Adrenal gland (tissue), 12 donors: ENCODE results near the gene FAM118B. TPM values are rescaled to one million over a fixed set of nuclear protein-coding genes. Genes with fewer than 3 reads are reported as not detected.

Experiments used
- DNase-seq, 7 donors: peaks; one replicate each; pipeline ENCODE4 v3.0.0-alpha.2; 2019 to 2020
- H3K27ac ChIP-seq, 5 donors: fragments of 200-600 bp; sonication (generic) in 4 of 5; 1 replicate in 3 of 5; 2 replicates in 2 of 5; pipeline versions ENCODE4 v1.5.1 to v1.8.0; 2016 to 2020; ENCODE audit warnings: mild to moderate bottlenecking in 1 of 5
- H3K27me3 ChIP-seq: fragments of 200-600 bp; 2 replicates; pipeline ENCODE4 v1.8.0; 2021
- H3K36me3 ChIP-seq, 2 donors: fragments of 200-600 bp; replicated peaks in 1 of 2; 1 replicate in 1 of 2; 2 replicates in 1 of 2; pipeline versions ENCODE4 v1.5.1 to v1.8.0; 2018 to 2022
- H3K4me1 ChIP-seq, 2 donors: fragments of 200-600 bp; replicated peaks in 1 of 2; 1 replicate in 1 of 2; 2 replicates in 1 of 2; pipeline versions ENCODE4 v1.5.1 to v1.8.0; 2018 to 2021
- H3K4me3 ChIP-seq, 4 donors: fragments of 200-600 bp; sonication (generic) in 3 of 4; one replicate each; pipeline ENCODE4 v1.5.1; 2016 to 2018
- H3K9me3 ChIP-seq, 3 donors: fragments of 200-600 bp; sonication (generic) in 1 of 3; replicated peaks in 1 of 3; 1 replicate in 2 of 3; 2 replicates in 1 of 3; pipeline versions ENCODE4 v1.5.1 to v1.8.0; 2016 to 2021
- POLR2A ChIP-seq, 2 donors: fragments of 450-650 bp; IDR thresholded peaks; one replicate each; pipeline ENCODE4 v1.6.1; 2017; ENCODE audit warnings: antibody characterized with exemption in 2 of 2, mild to moderate bottlenecking in 2 of 2, moderate library complexity in 1 of 2
- WGBS, 4 donors: extraction: QIAGEN DNeasy Blood & Tissue Kit in 2 of 4; methylation state at CpG; one replicate each; pipeline versions ENCODE4 v1.1.5 to v1.1.7; 2013 to 2017; 5-methylcytosine and 5-hydroxymethylcytosine counted together
- intact Hi-C, 2 donors: fragments of 100-400 bp; cut with DNase I; formaldehyde crosslinking; loops; one replicate each; pipeline versions ENCODE4 v1.14.1 to v1.15.0; 2022 to 2023
- polyA plus RNA-seq, 3 donors: library from polyadenylated mRNA; stranded (reverse); fragments of 200-250 nt in 2 of 3; fragments of 350-450 nt in 1 of 3; fragmentation: Illumina TruSeq in 1 of 3; extraction: RNeasy Lipid Tissue Mini Kit (QIAGEN cat#74804) in 1 of 3; gene quantifications; one replicate each; pipeline ENCODE4 v1.2.3, GENCODE V29; 2013 to 2014
- total RNA-seq, 9 donors: library from RNA; depleted of rRNA in 4 of 9; stranded (reverse); fragments of >200 nt in 4 of 9; fragments of 120-200 nt in 1 of 9; fragmentation: NEBNext Ultra II Directional in 1 of 9; extraction: Animal tissue kit (Norgen Biotek cat#: 25700) in 1 of 9; gene quantifications; one replicate each; pipeline versions ENCODE4 v1.1.0 to v1.2.4, GENCODE V29; 2013 to 2023
- TF ChIP-seq, protein P1 (sequence below), 6 experiments: fragments of 450-650 bp in 4 of 6; fragments of 200-600 bp in 2 of 6; sonication (generic) in 1 of 6; IDR thresholded peaks; 1 replicate in 5 of 6; 2 replicates in 1 of 6; pipeline versions ENCODE4 v1.5.1 to v1.8.0; 2016 to 2021; ENCODE audit warnings: antibody characterized with exemption in 6 of 6, mild to moderate bottlenecking in 2 of 6, moderate library complexity in 1 of 6
- donor health status: healthy with polysubstance abuse.
- donor health status: Bipolar disorder and iron deficiency.
- donor health status: DM: yes; HTN: yes; CAD: no.
- donor health status: DM: no; HTN: no; CAD: no.
- donor health status: DM: no; HTN: no; CAD: no.
- donor health status: DM: yes; HTN: yes; CAD: no.

FAM118B gene
- total and polyA plus RNA-seq, 12 donors, result 5.8 to 26.6 (median 16.6) TPM

DNA sequence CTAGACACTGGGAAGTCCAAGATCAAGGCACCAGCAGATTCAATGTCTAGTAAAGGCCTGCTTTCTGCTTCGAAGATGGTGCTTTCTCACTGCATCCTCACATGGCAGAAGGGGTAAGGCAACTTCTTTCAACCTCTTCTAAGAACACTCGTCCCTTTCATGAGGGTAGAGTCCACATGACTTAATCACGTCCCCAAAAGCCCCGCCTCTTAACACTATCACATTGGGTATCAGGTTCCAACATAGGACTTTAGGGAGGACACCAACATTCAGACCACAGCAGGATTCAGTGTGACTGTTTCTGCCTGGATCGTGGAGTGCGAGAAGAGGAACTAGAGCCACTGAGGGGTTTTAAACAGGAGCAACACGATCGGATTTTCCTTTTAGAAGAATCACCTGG, 67.6 kb downstream of the FAM118B start:
- TF ChIP-seq, protein P1, sequence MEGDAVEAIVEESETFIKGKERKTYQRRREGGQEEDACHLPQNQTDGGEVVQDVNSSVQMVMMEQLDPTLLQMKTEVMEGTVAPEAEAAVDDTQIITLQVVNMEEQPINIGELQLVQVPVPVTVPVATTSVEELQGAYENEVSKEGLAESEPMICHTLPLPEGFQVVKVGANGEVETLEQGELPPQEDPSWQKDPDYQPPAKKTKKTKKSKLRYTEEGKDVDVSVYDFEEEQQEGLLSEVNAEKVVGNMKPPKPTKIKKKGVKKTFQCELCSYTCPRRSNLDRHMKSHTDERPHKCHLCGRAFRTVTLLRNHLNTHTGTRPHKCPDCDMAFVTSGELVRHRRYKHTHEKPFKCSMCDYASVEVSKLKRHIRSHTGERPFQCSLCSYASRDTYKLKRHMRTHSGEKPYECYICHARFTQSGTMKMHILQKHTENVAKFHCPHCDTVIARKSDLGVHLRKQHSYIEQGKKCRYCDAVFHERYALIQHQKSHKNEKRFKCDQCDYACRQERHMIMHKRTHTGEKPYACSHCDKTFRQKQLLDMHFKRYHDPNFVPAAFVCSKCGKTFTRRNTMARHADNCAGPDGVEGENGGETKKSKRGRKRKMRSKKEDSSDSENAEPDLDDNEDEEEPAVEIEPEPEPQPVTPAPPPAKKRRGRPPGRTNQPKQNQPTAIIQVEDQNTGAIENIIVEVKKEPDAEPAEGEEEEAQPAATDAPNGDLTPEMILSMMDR (IDR thresholded peaks at IDR 0.05), result no peak
- no peak for DNase-seq

GRCh38 chr11:126280595-126280994, 69.0 kb downstream of the FAM118B start:
- DNase-seq, result peak in 3 of 7 donors; percentile 19 to 57 (median 30)
- TF ChIP-seq POLR2A (IDR thresholded peaks at IDR 0.05), result no peak
- TF ChIP-seq, protein P1 (IDR thresholded peaks at IDR 0.05), result no peak
- 60 to 77% (median 73%) methylated on average over 4 to 5 of the region's 5 CpGs for WGBS, 4 donors
- Histone ChIP-seq H3K4me3 (no peak overlapping the region), H3K9me3 (no peaks in the 10 kb centered on the region), H3K27me3 (no peaks in the 10 kb centered on the region), H3K4me1 (peaks cover 0 to 35% of the 10 kb centered on the region in 2 donors), H3K36me3 (peaks cover 0 to 13% of the 10 kb centered on the region in 2 donors), H3K27ac (peak overlapping the region in 1 of 5 donors; percentile 39)
- intact Hi-C loops, result no loop called here

More for the DNA sequence above, 67.6 kb downstream of the FAM118B start:
- H3K4me1 ChIP-seq, result peaks cover 0 to 22% of the 10 kb centered on the region in 2 donors
- no peaks in the 10 kb centered on the region for H3K27me3 ChIP-seq
- H3K27ac ChIP-seq, result no peak overlapping the region
- WGBS, 4 donors, result 80 to 87% (median 83%) methylated on average over 8 of the region's 8 CpGs
- intact Hi-C loops, result no loop called here
- H3K9me3 ChIP-seq, result no peaks in the 10 kb centered on the region
- H3K36me3 ChIP-seq, result peaks cover 0 to 21% of the 10 kb centered on the region in 2 donors
- no peak overlapping the region for H3K4me3 ChIP-seq

- 41 to 65% (median 59%) methylated on average over 5 to 6 of the region's 6 CpGs for WGBS, 4 donors
- no peak overlapping the region for H3K27ac ChIP-seq
- peaks cover 0 to 10% of the 10 kb centered on the region in 2 donors for H3K36me3 ChIP-seq
- TF ChIP-seq, protein P1 (IDR thresholded peaks at IDR 0.05), result no peak
- TF ChIP-seq POLR2A (IDR thresholded peaks at IDR 0.05), result no peak
- no peaks in the 10 kb centered on the region for H3K9me3 ChIP-seq
- H3K27me3 ChIP-seq, result no peaks in the 10 kb centered on the region
- intact Hi-C loops, result no loop called here
- peak in 1 of 7 donors; percentile 51 for DNase-seq
- no peak overlapping the region for H3K4me3 ChIP-seq
- H3K4me1 ChIP-seq, result peaks cover 0 to 35% of the 10 kb centered on the region in 2 donors
Observed at GRCh38 chr11:126281245-126281644, 69.7 kb downstream of the FAM118B start.

- Histone ChIP-seq H3K27ac (peak overlapping the region in 3 of 5 donors; percentile 95 to 96 (median 95)), H3K4me1 (peaks cover 0 to 35% of the 10 kb centered on the region in 2 donors), H3K4me3 (no peak overlapping the region), H3K36me3 (peaks cover 0 to 10% of the 10 kb centered on the region in 2 donors), H3K9me3 (no peaks in the 10 kb centered on the region), H3K27me3 (no peaks in the 10 kb centered on the region)
- WGBS, 4 donors, result 86 to 90% (median 88%) methylated on average over 10 of the region's 10 CpGs
- DNase-seq, result peak in 1 of 7 donors; percentile 55
- intact Hi-C loops, result no loop called here
- TF ChIP-seq, protein P1 (IDR thresholded peaks at IDR 0.05), result no peak
- TF ChIP-seq POLR2A (IDR thresholded peaks at IDR 0.05), result no peak
Observed at GRCh38 chr11:126281666-126282175, 70.1 kb downstream of the FAM118B start.
